ENCODE results near the gene GABPA.

DNA sequence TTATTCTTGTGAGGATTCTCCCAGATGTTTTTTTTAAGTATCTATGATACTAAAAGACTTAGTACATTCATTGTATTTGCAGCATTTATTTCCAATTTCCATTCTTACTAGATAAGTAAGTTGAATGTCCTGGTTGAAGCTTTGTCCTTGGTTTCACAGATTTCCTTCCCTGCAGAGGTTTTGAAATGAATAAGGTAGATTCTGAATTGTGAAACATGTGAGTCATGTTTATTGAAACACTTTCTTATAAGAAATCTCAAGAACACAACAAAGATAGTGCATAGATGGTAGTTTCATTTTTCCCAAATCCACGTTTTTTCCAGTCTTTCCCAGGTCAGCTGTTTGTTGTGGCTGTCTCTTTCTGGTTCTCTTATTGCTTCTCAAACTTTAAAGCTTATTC, 24.8 kb downstream of the GABPA start:
- TF ChIP-seq, protein P1, sequence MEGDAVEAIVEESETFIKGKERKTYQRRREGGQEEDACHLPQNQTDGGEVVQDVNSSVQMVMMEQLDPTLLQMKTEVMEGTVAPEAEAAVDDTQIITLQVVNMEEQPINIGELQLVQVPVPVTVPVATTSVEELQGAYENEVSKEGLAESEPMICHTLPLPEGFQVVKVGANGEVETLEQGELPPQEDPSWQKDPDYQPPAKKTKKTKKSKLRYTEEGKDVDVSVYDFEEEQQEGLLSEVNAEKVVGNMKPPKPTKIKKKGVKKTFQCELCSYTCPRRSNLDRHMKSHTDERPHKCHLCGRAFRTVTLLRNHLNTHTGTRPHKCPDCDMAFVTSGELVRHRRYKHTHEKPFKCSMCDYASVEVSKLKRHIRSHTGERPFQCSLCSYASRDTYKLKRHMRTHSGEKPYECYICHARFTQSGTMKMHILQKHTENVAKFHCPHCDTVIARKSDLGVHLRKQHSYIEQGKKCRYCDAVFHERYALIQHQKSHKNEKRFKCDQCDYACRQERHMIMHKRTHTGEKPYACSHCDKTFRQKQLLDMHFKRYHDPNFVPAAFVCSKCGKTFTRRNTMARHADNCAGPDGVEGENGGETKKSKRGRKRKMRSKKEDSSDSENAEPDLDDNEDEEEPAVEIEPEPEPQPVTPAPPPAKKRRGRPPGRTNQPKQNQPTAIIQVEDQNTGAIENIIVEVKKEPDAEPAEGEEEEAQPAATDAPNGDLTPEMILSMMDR (IDR thresholded peaks at IDR 0.05): no peak
- no peak for TF ChIP-seq POLR2A (IDR thresholded peaks at IDR 0.05)

Data from vagina (tissue), 2 donors.